KMS-11 (cell line): ENCODE data around the gene GLIS2.

Source experiments
- H2AFZ ChIP-seq: fragments of 200-600 bp; sonication (generic); 2 replicates; pipeline ENCODE4 v1.6.1; 2016; ENCODE audit warnings: antibody characterized with exemption, mixed run types, low read depth
- H3K27ac ChIP-seq: fragments of 200-600 bp; sonication (generic); 2 replicates; pipeline ENCODE4 v1.6.1; 2016; ENCODE audit warnings: mild to moderate bottlenecking, mixed run types
- H3K27me3 ChIP-seq: fragments of 200-600 bp; sonication (generic); 2 replicates; pipeline ENCODE4 v1.6.1; 2017; ENCODE audit warnings: mild to moderate bottlenecking, low read depth, mixed run types, moderate library complexity; ENCODE audit not compliant: insufficient read depth
- H3K36me3 ChIP-seq: fragments of 200-600 bp; sonication (generic); 2 replicates; pipeline ENCODE4 v1.6.1; 2017; ENCODE audit warnings: mild to moderate bottlenecking, mixed run types; ENCODE audit not compliant: insufficient read depth
- H3K4me1 ChIP-seq: fragments of 200-600 bp; sonication (generic); 2 replicates; pipeline ENCODE4 v1.6.1; 2016; ENCODE audit warnings: mild to moderate bottlenecking, low read depth, mixed run types; ENCODE audit not compliant: poor library complexity, severe bottlenecking
- H3K4me2 ChIP-seq: fragments of 200-600 bp; sonication (generic); 2 replicates; pipeline ENCODE4 v1.7.0; 2016; ENCODE audit warnings: mild to moderate bottlenecking, mixed run types
- H3K4me3 ChIP-seq: fragments of 200-600 bp; sonication (generic); IDR thresholded peaks from 2 replicates; pipeline ENCODE4 v1.6.1; 2017; ENCODE audit warnings: low read depth, low read length, mixed read lengths; ENCODE audit not compliant: insufficient read depth
- H3K79me2 ChIP-seq: fragments of 200-600 bp; sonication (generic); 2 replicates; pipeline ENCODE4 v1.6.1; 2016; ENCODE audit warnings: low read depth, mixed run types; ENCODE audit not compliant: insufficient read depth
- H3K9ac ChIP-seq: fragments of 200-600 bp; sonication (generic); 2 replicates; pipeline ENCODE4 v1.6.1; 2016; ENCODE audit warnings: mild to moderate bottlenecking, mixed run types
- H4K20me1 ChIP-seq: fragments of 200-600 bp; sonication (generic); 2 replicates; pipeline ENCODE4 v1.6.1; 2016; ENCODE audit warnings: mild to moderate bottlenecking, mixed run types; ENCODE audit not compliant: insufficient read depth
- CTCF ChIP-seq: fragments of 200-600 bp; sonication (generic); conservative IDR thresholded peaks from 2 replicates; pipeline ENCODE4 v1.6.1; 2017; ENCODE audit warnings: low read depth, mild to moderate bottlenecking, antibody characterized with exemption, low read length, moderate library complexity, mixed read lengths

GLIS2 gene

GRCh38 chr16:4325253-4325758 lies 9.4 kb downstream of the GLIS2 start:
- H3K4me3 ChIP-seq = no peak overlapping the region
- no peak overlapping the region for H3K9ac ChIP-seq
- peaks cover 26% of the 10 kb centered on the region; the same call in 1 of the 2 replicates for H3K79me2 ChIP-seq
- TF ChIP-seq CTCF = no peak
- peaks cover 25% of the 10 kb centered on the region for H3K4me1 ChIP-seq
- no peak overlapping the region for H2AFZ ChIP-seq
- no peaks in the 10 kb centered on the region; the same call in 1 of the 2 replicates for H4K20me1 ChIP-seq
- no peak overlapping the region for H3K4me2 ChIP-seq
- H3K27me3 ChIP-seq = no peaks in the 10 kb centered on the region
- H3K36me3 ChIP-seq = no peaks in the 10 kb centered on the region
- H3K27ac ChIP-seq = no peak overlapping the region

- no peaks in the 10 kb centered on the region for H4K20me1 ChIP-seq
These were observed 11.6 kb downstream of the GLIS2 start for GRCh38 chr16:4327386-4328045.

GRCh38 chr16:4328046-4328781 lies 12.3 kb downstream of the GLIS2 start:
- Histone ChIP-seq H3K27me3 (no peaks in the 10 kb centered on the region), H3K27ac (no peak overlapping the region), H3K9ac (no peak overlapping the region), H2AFZ (no peak overlapping the region), H3K4me3 (no peak overlapping the region), H4K20me1 (no peaks in the 10 kb centered on the region), H3K36me3 (no peaks in the 10 kb centered on the region), H3K4me1 (peaks cover 21% of the 10 kb centered on the region), H3K79me2 (peaks cover 6% of the 10 kb centered on the region; the same call in 1 of the 2 replicates), H3K4me2 (no peak overlapping the region)
- no peak for TF ChIP-seq CTCF

More at GRCh38 chr16:4327386-4328045, 11.6 kb downstream of the GLIS2 start:
- no peaks in the 10 kb centered on the region for H3K36me3 ChIP-seq
- H3K27ac ChIP-seq = no peak overlapping the region
- no peaks in the 10 kb centered on the region for H3K27me3 ChIP-seq
- H3K4me3 ChIP-seq = no peak overlapping the region
- no peak overlapping the region for H2AFZ ChIP-seq
- H3K4me2 ChIP-seq = no peak overlapping the region
- TF ChIP-seq CTCF = no peak
- H3K4me1 ChIP-seq = peaks cover 21% of the 10 kb centered on the region
- H3K79me2 ChIP-seq = peaks cover 6% of the 10 kb centered on the region; the same call in 1 of the 2 replicates
- no peak overlapping the region for H3K9ac ChIP-seq

GRCh38 chr16:4328782-4329775 lies 13.2 kb downstream of the GLIS2 start:
- no peaks in the 10 kb centered on the region for H3K79me2 ChIP-seq
- TF ChIP-seq CTCF = no peak
- no peak overlapping the region for H2AFZ ChIP-seq
- H3K27ac ChIP-seq = no peak overlapping the region
- H3K4me1 ChIP-seq = peaks cover 21% of the 10 kb centered on the region
- H3K27me3 ChIP-seq = no peaks in the 10 kb centered on the region
- no peak overlapping the region for H3K9ac ChIP-seq
- no peak overlapping the region for H3K4me2 ChIP-seq
- no peaks in the 10 kb centered on the region for H4K20me1 ChIP-seq
- H3K4me3 ChIP-seq = no peak overlapping the region
- H3K36me3 ChIP-seq = no peaks in the 10 kb centered on the region
